KMS-11 (cell line): Measurements from ENCODE around the gene ARFGEF3.

Source experiments
- H2AFZ ChIP-seq: fragments of 200-600 bp; sonication (generic); 2 replicates; pipeline ENCODE4 v1.6.1; 2016; ENCODE audit warnings: antibody characterized with exemption, mixed run types, low read depth
- H3K27ac ChIP-seq: fragments of 200-600 bp; sonication (generic); 2 replicates; pipeline ENCODE4 v1.6.1; 2016; ENCODE audit warnings: mild to moderate bottlenecking, mixed run types
- H3K27me3 ChIP-seq: fragments of 200-600 bp; sonication (generic); 2 replicates; pipeline ENCODE4 v1.6.1; 2017; ENCODE audit warnings: mild to moderate bottlenecking, low read depth, mixed run types, moderate library complexity; ENCODE audit not compliant: insufficient read depth
- H3K36me3 ChIP-seq: fragments of 200-600 bp; sonication (generic); 2 replicates; pipeline ENCODE4 v1.6.1; 2017; ENCODE audit warnings: mild to moderate bottlenecking, mixed run types; ENCODE audit not compliant: insufficient read depth
- H3K4me1 ChIP-seq: fragments of 200-600 bp; sonication (generic); 2 replicates; pipeline ENCODE4 v1.6.1; 2016; ENCODE audit warnings: mild to moderate bottlenecking, low read depth, mixed run types; ENCODE audit not compliant: poor library complexity, severe bottlenecking
- H3K4me2 ChIP-seq: fragments of 200-600 bp; sonication (generic); 2 replicates; pipeline ENCODE4 v1.7.0; 2016; ENCODE audit warnings: mild to moderate bottlenecking, mixed run types
- H3K4me3 ChIP-seq: fragments of 200-600 bp; sonication (generic); IDR thresholded peaks from 2 replicates; pipeline ENCODE4 v1.6.1; 2017; ENCODE audit warnings: low read depth, low read length, mixed read lengths; ENCODE audit not compliant: insufficient read depth
- H3K79me2 ChIP-seq: fragments of 200-600 bp; sonication (generic); 2 replicates; pipeline ENCODE4 v1.6.1; 2016; ENCODE audit warnings: low read depth, mixed run types; ENCODE audit not compliant: insufficient read depth
- H3K9ac ChIP-seq: fragments of 200-600 bp; sonication (generic); 2 replicates; pipeline ENCODE4 v1.6.1; 2016; ENCODE audit warnings: mild to moderate bottlenecking, mixed run types
- H4K20me1 ChIP-seq: fragments of 200-600 bp; sonication (generic); 2 replicates; pipeline ENCODE4 v1.6.1; 2016; ENCODE audit warnings: mild to moderate bottlenecking, mixed run types; ENCODE audit not compliant: insufficient read depth
- TF ChIP-seq, protein P1 (sequence below): fragments of 200-600 bp; sonication (generic); conservative IDR thresholded peaks from 2 replicates; pipeline ENCODE4 v1.6.1; 2017; ENCODE audit warnings: low read depth, mild to moderate bottlenecking, antibody characterized with exemption, low read length, moderate library complexity, mixed read lengths

The ARFGEF3 gene

GRCh38 chr6:138343112-138343511 lies 181.4 kb downstream of the ARFGEF3 start:
- Histone ChIP-seq H2AFZ (no peak overlapping the region), H3K27me3 (no peaks in the 10 kb centered on the region), H3K36me3 (no peaks in the 10 kb centered on the region), H3K4me2 (no peak overlapping the region), H3K4me3 (no peak overlapping the region), H3K9ac (no peak overlapping the region), H3K79me2 (no peaks in the 10 kb centered on the region), H3K27ac (no peak overlapping the region), H4K20me1 (no peaks in the 10 kb centered on the region), H3K4me1 (peaks cover 19% of the 10 kb centered on the region)
- TF ChIP-seq, protein P1, sequence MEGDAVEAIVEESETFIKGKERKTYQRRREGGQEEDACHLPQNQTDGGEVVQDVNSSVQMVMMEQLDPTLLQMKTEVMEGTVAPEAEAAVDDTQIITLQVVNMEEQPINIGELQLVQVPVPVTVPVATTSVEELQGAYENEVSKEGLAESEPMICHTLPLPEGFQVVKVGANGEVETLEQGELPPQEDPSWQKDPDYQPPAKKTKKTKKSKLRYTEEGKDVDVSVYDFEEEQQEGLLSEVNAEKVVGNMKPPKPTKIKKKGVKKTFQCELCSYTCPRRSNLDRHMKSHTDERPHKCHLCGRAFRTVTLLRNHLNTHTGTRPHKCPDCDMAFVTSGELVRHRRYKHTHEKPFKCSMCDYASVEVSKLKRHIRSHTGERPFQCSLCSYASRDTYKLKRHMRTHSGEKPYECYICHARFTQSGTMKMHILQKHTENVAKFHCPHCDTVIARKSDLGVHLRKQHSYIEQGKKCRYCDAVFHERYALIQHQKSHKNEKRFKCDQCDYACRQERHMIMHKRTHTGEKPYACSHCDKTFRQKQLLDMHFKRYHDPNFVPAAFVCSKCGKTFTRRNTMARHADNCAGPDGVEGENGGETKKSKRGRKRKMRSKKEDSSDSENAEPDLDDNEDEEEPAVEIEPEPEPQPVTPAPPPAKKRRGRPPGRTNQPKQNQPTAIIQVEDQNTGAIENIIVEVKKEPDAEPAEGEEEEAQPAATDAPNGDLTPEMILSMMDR: no peak

- TF ChIP-seq, protein P1: no peak
- Histone ChIP-seq H3K36me3 (no peaks in the 10 kb centered on the region), H3K27me3 (no peaks in the 10 kb centered on the region), H2AFZ (no peak overlapping the region), H3K9ac (no peak overlapping the region), H3K4me1 (peaks cover 19% of the 10 kb centered on the region), H4K20me1 (no peaks in the 10 kb centered on the region), H3K4me3 (no peak overlapping the region), H3K79me2 (no peaks in the 10 kb centered on the region), H3K27ac (peak overlapping the region; percentile 21; the same call in 1 of the 2 replicates), H3K4me2 (peak overlapping the region; percentile 65)
Measured at GRCh38 chr6:138345565-138346285, 184.0 kb downstream of the ARFGEF3 start.

DNA sequence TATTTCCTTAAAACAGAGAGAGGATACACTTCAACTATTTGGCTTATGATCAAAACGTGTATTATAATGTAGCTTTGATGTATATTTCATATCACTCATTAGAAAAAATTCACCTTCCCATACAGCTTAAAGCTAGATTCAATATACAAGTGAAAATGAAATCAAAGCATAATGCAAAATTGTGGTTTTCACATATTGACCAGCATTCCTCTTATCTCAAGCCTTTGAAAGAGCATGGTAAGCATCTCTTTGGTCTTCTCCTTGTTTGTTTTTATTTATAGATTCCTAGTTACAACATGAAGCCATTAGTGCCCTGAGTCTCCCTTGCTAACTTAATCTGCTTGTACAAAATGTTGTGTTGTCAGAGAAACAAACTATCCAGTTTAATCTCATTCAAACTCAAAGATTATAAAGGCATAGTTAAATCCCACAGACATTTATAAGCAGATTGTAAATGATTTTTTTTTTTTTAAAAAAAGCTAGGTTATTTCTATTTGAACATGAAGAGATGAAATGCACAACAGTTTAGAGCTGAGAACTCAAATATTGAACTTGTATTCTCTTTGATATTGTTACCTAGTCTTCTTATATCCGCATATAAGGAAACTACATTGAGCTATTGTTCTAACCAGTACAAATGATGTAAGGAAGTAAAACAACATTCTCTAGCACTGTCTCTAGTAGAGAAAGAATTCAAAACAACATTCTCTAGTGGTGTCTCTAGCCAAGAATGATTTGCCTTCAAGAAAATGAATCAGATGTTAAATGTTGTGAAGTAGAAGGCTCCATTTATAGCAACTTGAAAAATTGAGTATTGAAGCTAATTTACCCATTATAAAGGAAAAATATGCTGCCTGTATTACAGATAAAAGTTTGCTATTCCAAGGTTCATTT lies 184.8 kb downstream of the ARFGEF3 start:
- H2AFZ ChIP-seq: no peak overlapping the region
- H4K20me1 ChIP-seq: no peaks in the 10 kb centered on the region
- TF ChIP-seq, protein P1: no peak
- no peaks in the 10 kb centered on the region for H3K79me2 ChIP-seq
- H3K4me3 ChIP-seq: no peak overlapping the region
- H3K4me2 ChIP-seq: peak overlapping the region; percentile 65
- H3K27me3 ChIP-seq: no peaks in the 10 kb centered on the region
- no peak overlapping the region for H3K9ac ChIP-seq
- H3K4me1 ChIP-seq: peaks cover 19% of the 10 kb centered on the region
- peak overlapping the region; percentile 38; the same call in 1 of the 2 replicates for H3K27ac ChIP-seq
- no peaks in the 10 kb centered on the region for H3K36me3 ChIP-seq

DNA sequence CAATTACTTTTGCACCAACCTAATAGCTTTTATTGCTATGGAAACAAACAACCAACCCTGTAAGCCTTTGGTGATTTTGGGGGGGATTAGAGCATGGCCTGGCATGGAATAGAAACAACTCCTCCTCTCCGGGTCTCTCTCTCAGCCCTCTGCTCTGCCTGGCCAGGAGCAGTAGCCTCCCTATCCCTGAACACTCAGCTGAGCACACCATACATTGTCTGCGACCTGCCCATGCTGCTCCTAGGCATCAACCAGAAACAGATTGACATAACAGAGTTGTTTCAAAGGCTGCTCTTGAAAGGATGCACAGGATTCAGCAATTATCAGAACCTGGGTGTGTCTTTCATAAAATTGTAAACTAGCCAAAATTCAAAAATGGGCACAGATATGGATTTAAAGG lies 186.1 kb downstream of the ARFGEF3 start:
- H3K27ac ChIP-seq: no peak overlapping the region
- no peaks in the 10 kb centered on the region for H3K36me3 ChIP-seq
- no peak overlapping the region for H2AFZ ChIP-seq
- no peak overlapping the region for H3K4me3 ChIP-seq
- no peak overlapping the region for H3K4me2 ChIP-seq
- no peak overlapping the region for H3K9ac ChIP-seq
- no peaks in the 10 kb centered on the region for H3K27me3 ChIP-seq
- no peaks in the 10 kb centered on the region for H3K79me2 ChIP-seq
- TF ChIP-seq, protein P1: no peak
- H4K20me1 ChIP-seq: no peaks in the 10 kb centered on the region
- H3K4me1 ChIP-seq: peaks cover 19% of the 10 kb centered on the region
